HG02943 (cell line): ENCODE results near the gene PRXL2B.
"Not testable (repeated sequence)": the region's sequence is repeated elsewhere in the genome, so short reads cannot be mapped to it uniquely, and the experiment has no call there.

Experiments used
- ATAC-seq: cut with Tn5 transposase; IDR thresholded peaks from one replicate; pipeline ENCODE4 v1.9.1; 2021; ENCODE audit warnings: mild to moderate bottlenecking, low read depth, moderate library complexity; ENCODE audit not compliant: unreplicated experiment

Gene PRXL2B

DNA sequence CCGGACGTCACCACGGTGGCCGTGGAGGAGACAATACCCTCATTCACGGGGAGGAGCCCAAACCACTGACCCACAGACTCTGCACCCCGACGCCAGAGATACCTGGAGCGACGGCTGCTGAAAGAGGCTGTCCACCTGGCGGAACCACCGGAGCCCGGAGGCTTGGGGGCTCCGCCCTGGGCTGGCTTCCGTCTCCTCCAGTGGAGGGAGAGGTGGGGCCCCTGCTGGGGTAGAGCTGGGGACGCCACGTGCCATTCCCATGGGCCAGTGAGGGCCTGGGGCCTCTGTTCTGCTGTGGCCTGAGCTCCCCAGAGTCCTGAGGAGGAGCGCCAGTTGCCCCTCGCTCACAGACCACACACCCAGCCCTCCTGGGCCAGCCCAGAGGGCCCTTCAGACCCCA, 23.4 kb upstream of the PRXL2B start:
- ATAC-seq: no peak

DNA sequence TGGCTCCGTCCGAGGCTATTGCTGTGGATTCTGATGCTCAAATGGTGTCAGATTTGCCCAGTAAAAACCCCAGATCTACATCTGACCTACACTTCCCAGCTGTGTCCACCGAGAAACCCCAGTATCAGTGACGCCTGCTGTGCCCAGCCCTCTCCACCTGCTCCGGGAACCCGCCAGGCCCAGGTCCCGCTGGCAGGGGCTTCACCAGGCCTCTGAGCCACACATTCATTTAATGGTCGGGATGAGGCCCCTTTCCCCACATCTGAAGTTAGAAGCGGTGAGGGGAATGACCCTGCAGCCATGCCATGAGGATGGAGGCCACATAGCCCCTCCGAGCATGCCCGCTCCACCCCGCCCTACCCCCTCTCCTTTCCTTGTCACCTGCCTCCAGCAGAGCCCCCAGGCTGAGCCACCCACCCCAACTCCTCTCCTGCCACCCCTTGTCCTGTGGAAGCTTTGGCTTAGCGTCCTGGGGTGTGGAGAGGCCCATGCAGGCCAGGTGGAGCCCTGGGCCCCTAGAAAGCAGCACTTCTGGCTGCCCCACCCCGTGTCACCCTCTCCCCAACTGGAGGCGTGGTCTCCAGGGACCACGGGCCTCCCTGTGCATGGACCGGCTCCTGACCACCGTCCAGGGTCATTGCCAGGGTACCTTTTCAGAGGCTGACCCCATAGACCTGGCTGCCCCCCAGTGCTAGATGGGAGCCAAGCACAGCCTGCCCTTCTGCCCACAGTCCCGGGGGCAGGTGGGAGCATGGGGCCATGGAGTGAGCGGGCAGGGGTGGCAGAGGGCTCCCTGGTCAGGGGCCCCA, 22.4 kb upstream of the PRXL2B start:
- ATAC-seq: no peak

DNA sequence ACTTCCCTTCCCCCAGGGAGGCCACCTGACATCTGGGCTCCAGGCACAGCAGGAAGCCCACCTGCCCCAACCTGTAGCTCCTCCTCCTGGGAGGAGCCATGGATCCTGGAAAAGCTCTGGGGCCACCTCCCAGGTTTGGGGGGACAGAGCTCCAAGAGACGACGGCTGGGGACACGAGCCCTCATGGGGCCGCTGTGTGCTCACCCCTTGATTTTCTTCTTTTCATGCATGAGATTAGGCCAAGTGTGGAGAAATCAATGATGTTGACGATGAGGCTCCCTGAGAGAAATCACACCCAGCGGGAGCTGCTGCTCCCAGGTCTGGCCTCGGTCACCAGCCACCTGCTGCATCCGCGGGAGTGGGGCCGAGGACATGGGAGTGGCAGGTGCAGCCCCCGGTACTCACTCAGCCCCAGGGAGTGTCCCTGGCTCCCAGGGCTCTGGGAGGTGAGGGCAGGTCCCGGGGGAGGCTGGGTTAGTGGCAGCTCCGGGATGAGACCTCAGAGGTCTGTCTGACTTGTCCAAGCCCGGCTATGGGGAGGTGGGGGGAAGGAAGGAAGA, 21.7 kb upstream of the PRXL2B start:
- ATAC-seq: no peak

DNA sequence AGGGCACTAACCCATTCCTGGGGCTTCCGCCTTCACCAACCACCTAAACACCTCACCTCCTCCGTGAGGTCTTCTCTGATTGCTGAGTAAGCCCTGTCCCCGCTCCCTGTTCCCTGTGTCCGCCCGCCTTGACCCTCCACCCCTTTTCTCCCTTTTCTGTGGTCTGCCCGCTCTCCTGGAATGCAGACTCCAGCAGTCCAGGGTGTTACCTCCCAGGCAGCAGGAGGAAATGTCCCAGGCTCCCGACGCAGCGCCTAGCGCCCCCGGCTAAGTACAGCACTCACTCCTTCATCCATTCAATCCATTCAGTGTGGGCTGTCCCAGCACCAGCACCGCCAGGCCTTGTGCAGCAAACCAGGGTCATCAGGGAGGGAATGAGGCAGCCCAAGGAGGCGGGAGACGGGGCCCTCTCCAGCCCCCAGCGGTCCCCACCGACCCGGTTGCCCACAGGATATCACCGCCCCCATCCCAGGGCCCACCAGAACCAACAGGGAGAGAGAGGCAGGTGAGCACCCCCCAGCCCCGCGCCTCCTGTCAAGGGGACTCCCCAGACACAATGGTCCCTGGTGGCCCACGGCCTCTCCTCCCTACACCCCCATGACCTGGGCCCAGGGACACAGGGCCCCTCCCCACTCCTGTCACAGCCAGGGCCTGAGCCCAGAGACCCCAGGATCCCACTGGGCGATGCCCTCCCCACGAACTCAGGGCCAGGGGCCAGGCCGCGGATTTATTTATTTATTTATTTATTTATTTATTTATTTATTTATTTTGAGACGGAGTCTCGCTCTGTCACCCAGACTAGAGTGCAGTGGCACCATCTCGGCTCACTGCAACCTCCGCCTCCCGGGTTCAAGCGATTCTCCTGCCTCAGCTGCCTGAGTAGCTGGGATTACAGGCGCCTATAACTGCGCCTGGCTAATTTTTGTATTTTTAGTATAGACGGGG, 20.2 kb upstream of the PRXL2B start:
- ATAC-seq: no peak

DNA sequence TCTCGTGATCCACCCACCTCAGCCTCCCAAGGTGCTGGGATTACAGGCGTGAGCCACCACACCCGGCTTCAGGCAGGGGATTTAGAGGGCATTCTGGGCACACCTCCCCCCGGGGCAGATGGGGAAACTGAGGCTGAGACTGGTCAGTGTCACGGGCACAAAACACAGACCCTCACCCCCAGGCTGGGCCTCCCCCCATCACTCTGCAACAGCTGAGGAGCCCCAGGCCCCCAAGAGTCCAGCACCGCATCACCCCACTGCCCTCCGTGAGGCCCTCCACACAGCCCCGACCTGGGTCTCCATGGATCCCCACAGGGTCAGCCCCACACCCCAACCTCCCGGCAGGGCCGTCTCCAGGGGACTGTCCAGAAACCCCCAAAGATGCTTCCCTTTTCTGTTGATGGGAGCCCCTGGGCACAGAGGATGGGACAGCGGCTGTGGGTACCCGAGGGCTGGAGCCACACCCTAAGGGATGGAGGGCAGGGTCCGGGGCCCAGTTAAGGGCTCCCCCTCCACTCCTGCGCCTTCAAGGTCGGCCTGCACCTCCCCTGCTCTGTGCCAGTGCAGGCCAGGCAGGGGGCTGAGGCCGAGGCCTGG, 19.4 kb upstream of the PRXL2B start:
- no peak for ATAC-seq

DNA sequence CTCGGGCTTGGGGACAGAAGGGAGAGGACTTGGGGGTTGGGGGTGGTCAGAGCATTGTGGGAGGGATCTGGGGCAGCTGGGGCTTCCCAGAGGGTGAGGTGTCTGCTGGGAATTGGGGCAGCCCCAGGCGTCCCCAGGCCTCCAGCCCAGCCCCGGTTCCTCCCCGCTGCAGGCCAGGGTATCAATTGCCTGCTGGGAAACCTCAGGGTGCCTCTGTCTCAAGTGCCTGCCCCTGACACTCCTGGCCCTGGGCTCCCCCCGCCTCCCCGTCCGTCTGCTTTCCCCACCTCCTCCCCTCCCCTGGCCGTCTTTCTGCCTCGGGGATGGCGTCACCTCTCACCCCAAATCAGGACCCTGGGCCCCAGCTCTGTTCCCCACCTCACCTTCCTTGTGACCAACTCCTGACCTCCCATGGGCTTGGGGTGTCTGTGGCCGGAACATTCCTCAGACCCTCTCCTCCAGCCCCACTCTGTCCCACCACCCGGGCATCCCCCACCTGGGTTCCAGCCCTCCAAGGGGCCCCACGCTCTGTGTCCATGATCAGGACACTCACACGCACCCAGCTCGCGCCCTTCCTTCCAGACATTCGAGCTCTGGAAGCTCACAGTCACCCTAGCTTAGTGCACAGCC, 18.3 kb upstream of the PRXL2B start:
- not testable (repeated sequence) for ATAC-seq

DNA sequence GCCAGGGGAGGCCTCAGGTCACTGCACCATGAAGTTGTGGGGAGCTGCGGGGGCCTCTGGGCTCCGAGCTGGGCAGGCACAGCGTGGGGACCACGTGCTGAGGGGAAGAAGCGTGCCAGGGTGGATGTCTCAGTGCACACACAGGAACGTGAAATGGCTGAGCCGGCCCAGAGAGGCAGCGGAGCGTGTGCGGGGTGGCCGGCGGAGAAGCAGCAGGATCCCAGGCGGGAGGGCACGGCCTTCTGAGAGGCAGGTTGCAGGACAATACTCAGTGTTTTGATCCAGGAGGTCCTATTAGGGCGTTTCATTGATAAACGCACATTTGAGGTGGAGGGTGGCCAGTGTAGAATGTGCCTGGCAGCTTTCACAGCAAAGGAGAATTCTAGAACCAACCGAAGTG, 17.5 kb upstream of the PRXL2B start:
- no peak for ATAC-seq

DNA sequence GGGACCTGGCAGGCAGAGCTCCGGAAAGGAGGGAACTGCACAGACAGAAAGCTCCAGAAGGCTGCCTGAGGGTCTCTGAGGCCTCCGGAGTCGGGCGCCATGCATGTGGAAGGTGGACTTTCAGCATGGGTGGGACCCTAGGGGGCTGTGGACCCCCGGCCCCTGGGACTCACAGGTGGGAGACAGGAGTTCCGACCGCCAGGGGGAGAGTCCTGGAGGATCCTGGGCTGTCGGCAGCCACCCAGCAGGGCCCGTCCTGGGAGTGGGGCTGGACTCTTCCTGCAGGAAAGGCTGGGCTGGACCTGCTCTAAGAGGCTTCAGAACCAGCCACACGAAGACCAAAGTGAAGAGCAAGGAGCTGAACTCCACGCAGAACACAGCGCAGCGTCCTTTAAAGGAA, 16.9 kb upstream of the PRXL2B start:
- ATAC-seq: not testable (repeated sequence)

DNA sequence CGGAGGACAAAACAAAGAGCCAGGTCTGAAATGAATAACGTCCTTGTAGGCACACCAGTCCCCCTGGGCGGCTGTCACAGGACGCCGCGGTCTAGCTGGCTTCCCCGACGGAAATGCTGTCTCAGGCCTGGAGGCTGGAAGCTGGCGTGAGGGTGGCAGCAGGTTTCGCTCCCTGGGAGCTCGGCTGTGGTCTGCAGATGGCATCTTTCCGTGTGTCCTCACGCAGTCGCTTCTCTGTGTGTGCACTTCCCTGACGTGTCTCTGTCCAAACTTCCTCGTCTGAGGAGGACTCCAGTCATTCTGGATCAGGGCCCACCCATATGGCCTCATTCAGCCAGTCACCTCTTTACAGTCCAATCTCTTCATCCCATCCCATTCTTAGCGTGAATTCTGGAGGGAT, 16.2 kb upstream of the PRXL2B start:
- ATAC-seq: no peak

DNA sequence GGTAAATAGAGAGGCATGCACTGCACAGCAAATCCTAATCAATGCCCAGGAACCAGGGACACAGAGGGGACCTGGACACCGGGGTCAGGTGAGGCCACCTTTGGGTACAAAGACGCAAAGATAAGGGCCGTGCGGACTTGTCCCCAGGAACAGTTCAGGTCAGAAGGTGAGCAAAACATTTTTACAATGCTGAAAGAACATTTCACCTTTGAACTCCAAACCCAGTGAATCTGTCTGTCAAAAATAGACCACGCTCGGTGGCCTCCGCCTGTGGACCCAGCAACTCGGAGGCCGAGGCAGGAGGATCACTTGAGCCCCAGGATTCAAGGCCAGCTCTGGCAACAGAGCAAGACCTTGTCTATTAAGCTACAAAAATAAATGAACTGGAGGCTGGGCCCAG, 15.2 kb upstream of the PRXL2B start:
- no peak for ATAC-seq

DNA sequence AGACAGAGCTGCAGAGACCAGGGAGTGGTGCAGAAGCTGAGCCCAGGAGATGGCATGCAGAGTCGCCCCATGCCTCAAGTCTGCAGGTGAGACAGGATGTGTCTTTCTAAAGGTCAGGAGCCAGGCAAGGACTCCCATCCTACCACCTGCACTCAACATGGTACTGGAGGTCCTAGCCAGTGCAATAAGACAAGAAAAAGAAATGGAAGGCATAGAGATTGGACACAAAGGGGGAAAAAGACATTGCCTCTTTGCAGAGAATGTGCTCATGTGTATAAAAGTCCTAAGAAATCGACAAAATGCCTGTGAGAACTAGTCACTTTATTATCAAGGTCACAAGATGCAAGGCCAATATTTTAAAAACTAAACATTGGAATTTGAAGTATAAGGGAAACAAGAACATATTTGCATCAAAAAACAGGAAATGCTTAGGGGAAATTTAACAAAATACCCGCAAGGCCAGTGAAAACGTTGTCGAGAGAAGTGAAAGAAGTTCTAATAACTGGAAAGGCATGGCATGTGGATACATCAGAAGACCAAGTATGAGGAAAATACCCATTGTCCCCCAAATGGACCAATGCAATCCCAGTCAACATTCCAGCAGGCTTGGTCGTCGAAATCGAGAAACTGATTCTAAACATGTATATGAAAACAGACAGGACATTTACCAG, 13.2 kb upstream of the PRXL2B start:
- no peak for ATAC-seq

DNA sequence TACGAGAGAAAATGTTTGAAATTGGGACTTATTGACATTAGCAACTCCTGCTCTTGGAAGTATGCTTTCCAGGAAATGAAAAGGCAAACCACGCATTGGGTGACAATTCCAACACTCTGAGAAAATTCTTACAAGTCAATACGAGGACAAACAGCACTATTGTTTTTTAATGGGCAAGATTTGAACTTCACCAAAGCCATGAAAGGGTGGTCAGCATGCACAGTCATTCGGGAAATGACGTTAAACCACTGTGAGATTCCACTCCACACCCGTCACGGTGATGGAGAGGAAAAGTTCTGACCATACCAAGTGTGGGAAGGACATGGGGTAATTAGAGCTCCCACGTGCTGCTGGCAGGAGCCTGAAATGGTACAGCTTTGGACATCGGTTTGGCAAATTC, 12.2 kb upstream of the PRXL2B start:
- no peak for ATAC-seq

DNA sequence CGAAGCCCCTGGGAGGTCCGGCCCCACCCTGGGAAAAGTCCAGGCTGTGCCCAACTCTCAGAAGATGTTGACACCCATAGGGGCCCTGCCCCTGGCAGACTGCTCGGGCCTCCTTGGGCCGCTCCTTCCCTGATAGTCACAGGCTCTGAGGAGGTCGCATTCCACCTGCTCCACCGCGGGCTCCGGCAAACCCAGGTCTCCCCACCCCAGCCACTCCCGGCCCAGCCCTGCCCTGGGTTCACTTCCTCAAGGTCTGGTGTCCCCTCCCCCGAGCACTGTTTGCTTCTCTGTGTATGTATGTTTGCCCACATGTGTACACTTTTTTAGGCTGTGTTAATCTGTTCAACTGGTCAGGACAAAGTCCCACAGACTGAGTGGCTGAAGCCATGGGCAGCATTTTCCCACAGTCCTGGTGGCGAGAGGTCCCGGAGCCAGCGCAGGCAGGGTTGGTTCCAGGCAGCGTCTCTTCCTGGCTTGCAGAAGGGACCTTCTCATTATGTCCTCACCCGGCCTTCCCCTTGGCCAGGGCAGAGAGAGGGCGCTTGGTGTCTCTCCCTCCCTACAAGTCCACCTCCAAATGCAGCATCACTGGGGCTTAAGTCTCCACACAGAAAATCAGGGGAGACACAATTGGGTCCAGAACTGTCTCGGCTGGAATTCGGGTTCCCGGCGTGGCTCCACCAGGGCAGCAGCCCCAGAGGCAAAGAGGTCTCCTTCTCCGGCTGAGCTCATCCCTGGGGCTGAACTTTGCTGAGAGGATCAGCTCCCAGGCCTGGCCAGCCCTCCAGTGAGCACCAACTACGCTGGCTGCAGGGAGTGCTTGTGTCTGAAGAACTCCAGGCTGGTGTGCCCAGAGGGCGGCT, 10.5 kb upstream of the PRXL2B start:
- no peak for ATAC-seq

DNA sequence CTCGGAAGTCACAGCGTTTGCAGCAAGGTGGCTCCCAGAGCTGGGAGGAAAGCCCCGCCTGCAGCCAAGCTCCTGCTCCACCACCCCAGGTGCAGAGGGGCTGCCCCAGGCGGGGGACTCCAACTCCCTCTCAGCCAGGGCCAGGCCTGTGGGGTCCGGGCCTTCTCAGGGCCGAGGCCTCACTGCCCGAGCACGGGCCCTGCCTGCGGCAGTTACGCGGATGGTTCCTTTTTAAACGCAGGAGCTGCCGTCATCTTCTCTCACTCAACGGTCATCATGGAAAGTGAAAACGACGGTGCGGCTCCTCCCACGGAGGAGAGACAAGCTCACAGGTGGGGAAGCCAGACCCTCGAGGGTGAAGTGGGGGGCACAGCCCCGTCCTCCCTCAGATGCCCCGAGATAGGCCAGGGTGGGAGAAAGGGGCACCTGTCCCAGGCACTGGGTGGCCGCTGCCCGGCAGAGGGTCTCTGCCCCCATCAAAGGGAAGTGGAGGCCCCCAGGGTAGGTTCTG, 9.0 kb upstream of the PRXL2B start:
- peak; percentile 30 for ATAC-seq

DNA sequence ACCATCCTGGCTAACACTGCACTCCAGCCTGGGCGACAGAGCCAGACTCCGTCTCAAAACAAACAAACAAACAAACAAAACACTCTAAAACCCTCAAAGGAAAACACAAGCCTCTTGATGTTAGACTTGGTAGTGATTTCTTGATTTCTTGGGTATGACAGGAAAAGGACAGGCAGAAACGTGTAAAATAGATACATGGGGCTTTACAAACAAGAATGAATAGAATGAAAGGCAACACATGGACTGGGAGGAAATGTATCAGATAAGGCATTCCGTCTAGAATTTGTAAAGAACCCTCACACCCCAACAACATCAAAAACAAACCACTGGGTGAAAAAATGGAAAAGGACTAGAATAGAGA, 7.8 kb upstream of the PRXL2B start:
- ATAC-seq: no peak

DNA sequence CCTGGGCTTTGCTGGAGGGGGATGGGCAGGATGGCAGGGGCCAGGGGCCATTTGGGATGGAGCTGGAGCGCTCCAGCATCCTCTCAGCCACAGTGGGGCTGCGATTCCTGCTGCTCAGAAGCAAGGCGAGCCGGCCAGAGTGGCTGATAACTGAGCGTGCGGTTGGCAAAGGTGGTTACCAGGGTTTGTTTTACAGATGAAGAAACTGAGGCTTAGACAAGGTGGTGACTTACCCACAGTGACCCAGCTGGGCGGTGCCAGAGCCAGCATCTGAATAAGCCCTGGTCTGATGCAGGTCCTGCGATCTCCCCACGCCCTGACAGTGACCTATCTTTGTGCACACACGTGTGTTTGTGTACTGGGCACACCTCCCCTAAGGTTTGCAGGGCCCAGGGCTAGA, 5.9 kb upstream of the PRXL2B start:
- no peak for ATAC-seq

DNA sequence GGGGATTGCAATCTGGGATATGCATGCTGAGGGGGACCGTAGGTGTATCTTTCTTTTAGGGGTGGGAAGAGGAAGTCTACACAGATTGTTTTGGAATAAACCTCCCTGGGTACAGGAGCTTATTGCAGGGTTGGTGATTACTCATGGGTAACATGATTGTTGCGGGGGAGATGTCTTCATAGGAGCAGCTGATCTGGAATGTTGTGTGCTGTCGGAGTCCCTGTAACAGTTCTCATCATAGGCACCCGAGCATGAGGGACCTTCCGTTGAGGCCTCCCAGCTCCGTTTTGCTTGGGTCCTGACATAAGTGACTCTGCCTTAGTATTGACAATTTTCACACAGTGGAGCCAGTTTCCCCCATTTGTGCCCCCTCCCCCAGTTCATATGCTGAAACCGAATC, 4.2 kb upstream of the PRXL2B start:
- no peak for ATAC-seq

DNA sequence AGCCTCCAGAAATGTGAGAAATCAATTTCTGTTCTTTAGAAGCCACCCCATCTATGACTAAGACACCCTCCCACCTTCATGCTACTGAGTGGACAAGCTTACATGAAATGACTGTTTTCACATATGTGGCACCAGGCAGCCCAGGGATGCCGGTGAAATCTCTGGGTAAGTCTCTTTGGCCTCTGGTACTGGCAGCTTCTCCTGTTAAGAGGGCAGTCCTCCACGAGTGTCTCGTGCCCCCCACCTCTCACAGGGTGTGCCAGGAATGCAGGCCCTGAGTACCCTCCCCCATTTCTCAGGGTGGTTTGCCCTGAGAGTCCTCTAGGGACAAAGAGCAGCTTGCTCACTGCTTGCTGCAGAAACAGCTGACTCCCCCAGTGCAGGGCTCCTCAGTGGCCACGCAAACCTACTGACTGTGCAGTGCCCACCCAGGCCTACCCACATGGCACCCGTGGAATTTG, 3.2 kb upstream of the PRXL2B start:
- ATAC-seq: no peak

DNA sequence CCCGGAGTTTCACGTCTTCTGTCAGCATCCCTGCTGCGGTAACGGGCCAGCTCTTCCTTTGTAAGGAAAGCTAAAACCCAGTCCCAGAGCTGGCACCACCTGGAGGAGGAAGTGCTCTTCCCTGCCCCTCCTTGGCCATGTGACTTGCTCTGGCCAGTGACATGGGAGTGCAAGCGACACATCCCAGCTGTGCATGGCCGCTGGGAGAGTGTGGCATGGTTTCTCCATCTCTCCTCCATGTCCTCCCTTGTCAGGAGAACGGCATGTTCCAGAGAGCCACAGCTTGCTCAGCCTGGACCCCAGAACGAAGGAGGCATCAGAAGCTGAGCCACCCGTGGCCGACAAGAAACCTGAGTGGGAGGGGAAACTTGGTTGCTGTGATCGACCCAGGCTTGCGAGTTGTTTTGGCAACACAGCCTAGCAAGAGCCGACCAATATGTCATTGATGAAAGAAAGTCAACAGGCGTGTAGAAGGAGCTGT, 2.7 kb upstream of the PRXL2B start:
- no peak for ATAC-seq
